GM12872 (cell line): ENCODE results near the gene CBX1.
A peak's percentile ranks its signal among the peaks of the same experiment; 100 is the strongest.

Experiments used
- TF ChIP-seq, protein P1 (sequence below): IDR thresholded peaks from 3 replicates; pipeline ENCODE4 v1.5.1; 2011; ENCODE audit warnings: low read depth, mild to moderate bottlenecking, low read length, moderate library complexity; ENCODE audit not compliant: insufficient read depth

CBX1 gene

DNA sequence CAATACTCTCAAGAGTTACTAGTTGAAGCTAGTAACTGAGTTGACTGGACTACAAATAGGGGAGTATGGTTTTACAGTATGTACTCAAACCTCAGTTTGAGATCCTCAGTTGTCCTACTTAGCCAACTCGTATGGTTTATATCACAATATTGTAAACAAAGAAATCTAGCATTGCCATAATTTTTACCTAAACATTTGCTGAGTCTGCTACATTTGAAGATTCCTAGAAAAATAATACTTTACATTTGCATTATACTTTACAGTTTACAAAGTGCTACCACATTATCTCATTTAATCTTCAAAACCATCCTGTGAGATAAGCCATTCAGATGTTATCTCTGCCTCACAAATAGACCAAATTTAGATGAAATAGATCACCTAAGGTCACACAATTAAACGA, 16.3 kb downstream of the CBX1 start:
- TF ChIP-seq, protein P1, sequence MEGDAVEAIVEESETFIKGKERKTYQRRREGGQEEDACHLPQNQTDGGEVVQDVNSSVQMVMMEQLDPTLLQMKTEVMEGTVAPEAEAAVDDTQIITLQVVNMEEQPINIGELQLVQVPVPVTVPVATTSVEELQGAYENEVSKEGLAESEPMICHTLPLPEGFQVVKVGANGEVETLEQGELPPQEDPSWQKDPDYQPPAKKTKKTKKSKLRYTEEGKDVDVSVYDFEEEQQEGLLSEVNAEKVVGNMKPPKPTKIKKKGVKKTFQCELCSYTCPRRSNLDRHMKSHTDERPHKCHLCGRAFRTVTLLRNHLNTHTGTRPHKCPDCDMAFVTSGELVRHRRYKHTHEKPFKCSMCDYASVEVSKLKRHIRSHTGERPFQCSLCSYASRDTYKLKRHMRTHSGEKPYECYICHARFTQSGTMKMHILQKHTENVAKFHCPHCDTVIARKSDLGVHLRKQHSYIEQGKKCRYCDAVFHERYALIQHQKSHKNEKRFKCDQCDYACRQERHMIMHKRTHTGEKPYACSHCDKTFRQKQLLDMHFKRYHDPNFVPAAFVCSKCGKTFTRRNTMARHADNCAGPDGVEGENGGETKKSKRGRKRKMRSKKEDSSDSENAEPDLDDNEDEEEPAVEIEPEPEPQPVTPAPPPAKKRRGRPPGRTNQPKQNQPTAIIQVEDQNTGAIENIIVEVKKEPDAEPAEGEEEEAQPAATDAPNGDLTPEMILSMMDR: no peak

DNA sequence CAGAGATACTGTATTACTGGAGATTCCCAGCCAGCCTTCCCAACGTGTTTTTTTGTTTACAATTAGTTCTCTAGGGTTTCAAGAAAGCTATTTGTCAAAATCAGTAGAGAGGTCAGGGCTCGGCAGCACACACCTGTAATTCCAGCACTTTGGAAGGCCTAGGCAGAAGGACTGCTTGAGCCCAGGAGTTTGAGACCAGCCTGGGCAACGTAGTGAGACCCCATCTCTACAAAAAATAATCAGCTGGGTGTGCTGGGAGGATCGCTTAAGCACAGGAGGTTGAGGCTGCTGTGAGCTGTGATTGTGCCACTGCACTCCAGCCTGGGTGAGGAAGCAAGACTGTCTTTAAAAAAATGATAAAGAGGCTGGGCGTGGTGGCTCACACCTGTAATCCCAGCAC, 19.4 kb downstream of the CBX1 start:
- TF ChIP-seq, protein P1: no peak

DNA sequence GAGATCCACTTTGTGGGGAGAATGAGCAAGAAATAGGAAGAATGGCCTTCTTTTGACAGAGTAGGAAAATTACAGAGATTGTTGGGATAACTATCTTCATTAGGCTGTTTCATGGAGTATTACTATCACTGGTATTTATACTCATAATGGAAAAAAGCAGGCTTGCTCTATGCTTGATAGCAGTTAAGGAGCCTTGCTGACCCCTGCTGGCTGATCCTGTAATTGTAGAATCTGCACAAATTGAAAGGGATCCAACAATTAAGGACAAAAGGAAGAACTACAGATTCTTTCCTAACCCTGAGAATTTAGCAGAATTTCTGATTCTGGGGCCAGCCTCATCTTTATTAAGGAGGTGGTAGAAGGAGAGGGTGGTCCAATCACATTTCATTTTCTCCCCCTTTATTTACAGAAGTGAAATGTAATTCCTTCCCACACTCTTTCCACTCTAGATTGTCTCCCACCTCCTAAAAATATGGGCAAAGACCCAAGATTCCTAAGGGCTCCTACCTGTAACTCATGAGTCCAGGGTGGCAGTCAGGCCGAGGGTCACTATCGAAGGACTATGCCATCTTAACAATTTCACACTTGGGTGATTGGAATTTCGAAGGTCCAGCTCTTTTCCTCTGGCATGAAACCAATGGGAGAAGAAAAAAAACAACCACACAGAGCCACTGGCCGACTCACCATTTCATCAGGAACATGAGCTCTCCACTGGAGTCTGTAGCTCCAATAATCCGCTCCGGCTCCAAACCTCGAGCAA, 26.8 kb downstream of the CBX1 start:
- TF ChIP-seq, protein P1: peak; percentile 77

DNA sequence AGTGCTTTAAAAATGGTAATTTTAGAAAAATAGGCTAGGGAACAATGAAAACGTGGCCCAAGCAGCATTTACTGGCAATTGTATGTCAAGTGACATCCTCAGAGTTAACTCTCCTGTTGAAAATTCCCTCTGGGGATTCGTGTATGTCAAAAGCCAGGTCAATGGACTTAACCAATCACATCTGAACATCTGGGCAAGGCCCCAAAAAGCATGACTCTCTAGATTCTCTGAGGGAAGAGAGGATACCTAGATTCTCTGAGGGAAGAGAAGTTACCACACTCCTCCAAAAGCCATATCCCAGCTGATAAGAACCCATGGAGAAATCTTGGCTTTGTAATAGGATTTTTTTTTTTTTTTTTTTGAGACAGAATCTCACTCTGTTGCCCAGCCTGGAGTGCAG, 29.6 kb downstream of the CBX1 start:
- TF ChIP-seq, protein P1: no peak

DNA sequence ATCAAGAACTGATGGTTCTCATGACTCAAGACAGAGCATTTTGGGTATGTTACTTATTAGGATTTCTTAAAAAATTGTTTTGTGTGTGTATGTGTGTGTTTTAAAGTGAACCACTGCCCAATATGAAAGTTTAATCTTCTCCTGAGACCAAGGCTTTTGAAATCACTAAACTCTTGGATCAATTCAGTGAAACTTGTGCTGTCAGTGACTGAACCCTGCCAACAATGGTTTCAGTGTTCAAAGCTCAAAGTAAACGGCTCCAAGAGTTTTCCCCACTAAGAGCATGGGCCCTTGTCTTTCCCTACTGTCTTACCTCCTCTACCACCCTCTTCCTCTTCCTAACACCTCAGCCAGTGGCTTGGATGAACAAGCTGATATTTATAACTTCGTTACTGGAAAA, 31.1 kb downstream of the CBX1 start:
- TF ChIP-seq, protein P1: no peak

DNA sequence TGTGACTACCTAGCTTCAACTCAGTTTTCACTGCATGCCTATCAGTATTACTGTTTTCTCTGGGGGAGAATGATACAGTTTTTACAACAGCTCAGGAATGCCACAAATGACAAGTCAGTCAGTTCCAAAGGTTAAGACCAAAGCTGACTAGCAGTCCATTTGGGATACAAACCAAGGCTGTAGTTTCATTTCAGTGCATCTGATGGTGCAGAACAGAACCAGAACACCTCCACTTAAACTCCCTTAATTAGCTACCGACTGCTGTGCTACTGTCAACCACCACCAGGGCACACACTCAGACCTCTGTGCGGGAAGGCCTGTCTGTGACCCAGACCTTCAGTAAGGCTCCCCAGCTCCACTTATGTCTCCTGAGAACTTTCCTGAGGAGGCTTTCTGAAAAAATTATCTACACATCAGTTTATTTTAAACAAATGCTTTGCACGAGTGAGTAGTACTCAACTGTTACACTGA, 32.8 kb downstream of the CBX1 start:
- TF ChIP-seq, protein P1: peak; percentile 54; the same call in 2 of the 3 replicates

DNA sequence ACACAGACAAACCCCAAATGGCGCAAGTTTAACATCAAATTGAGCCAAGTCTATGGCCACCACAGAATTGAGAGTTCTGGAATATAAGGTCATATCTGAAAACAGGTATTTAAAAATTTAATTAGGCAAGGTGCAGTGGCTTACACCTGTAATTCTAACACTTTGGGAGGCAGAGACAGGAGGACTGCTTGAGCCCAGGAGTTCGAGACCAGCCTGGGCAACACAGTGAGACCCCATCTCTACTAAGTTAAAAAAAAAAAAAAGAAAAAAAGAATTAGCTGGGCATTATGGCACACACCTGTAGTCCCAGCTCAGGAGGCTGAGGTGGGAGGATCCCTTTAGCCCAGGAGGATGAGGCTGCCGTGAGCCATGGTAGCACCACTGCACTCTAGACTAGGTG, 34.0 kb downstream of the CBX1 start:
- TF ChIP-seq, protein P1: no peak
